GM19455 (cell line): ENCODE results near the gene EFNA4.

Source experiments
- ATAC-seq: cut with Tn5 transposase; IDR thresholded peaks from one replicate; pipeline ENCODE4 v1.9.1; 2021; ENCODE audit not compliant: unreplicated experiment

Gene EFNA4

DNA sequence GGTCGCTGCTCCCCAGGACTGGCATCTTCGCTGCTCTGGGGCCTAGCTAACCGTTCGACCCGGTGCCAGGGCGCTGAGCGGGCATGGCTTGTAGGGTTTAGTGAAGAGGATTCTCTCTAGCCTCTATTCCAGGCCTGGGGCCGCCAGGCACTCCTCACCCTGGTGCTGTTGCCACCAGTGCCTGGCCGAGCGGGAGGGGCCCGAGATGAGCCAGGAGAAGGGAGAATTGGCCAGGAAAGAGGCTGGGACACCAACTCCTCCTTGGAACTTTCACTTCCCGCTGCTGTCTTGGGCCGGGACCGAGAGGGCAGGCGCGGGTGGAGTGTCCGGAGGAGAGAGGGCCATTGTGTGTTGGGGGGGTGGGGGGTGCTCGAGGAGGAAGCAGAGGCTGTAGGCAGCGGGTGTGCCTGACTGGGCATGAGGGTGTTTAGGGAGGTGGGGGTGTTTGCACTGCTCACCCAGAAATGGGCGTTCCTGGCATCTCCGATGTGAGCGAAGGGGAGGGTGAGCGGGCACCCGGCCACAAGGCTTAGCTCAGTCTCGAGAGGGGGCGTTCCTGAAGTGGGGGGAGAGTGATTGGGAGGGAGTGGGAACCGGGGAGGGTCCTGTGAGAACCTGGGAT lies 11.7 kb upstream of the EFNA4 start:
- ATAC-seq = no peak

DNA sequence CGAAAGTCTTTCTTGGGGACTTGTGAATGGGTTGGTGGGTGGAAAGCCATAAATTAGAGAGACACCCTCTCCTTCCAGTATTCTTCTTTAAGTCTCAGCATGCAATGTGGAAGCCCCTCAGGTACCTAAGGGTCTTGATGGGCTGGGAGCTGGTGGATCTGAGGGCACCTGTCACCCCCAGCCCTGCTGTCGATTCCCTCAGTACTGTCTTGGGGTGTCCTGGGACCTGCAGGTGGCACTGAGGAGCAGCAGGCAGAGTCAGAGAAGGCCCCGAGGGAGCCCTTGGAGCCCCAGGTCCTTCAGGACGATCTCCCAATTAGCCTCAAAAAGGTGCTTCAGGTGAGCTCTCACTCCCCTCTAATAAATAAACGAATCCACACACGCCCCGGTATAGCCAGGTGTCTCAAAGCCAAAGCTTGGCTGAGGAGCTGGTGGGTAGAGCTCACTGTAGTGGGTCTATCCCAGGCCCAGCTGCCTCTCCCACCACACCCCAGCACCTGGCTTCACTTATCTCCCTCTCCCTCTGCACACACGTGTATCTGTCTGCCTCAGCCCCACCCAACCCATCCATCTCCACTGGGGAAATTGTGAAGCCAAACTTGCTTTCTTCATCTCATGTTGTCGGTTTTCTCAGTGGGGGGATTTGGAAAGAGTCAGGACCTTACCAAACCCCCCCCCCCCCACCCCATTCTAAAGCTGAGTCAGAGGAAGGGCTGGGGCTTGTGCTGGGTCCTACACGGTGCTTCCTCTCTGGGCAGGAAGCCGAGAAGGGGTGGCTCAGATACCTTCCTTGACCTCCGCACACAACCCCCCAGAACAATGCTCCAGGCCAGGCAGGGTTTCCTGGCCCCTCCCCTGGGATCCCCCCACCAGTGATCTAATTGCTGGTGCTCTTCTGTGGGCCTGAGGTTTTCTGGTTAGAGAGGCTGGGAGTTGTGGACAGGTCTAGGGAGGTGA lies 10.8 kb upstream of the EFNA4 start:
- no peak for ATAC-seq

DNA sequence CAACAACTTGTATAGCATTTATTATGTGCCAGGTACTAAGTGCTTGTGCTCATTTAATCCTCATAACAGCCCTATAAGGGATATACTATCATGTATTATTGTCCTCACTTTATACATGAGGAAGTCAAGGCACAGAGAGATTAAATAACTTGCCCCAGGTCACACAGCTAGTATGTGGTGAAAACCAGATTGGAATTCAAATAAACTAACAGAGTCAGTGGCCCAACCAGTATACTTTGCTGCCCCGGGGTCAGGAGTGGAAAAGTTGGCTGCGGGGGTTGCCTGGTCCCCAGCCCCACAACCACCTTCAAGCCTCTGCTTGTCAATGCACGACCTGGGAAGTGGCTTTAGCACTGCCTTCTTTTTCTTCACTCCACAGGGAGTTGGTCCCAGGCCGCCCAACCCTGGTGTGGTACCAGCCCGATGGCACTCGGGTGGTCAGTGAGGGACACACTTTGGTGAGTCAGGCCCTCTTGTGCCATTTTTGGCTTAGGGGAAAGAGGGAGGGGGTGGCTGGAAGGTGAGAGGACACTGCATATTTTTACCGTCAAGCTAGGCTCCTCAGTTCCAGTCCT lies 9.9 kb upstream of the EFNA4 start:
- ATAC-seq = no peak

DNA sequence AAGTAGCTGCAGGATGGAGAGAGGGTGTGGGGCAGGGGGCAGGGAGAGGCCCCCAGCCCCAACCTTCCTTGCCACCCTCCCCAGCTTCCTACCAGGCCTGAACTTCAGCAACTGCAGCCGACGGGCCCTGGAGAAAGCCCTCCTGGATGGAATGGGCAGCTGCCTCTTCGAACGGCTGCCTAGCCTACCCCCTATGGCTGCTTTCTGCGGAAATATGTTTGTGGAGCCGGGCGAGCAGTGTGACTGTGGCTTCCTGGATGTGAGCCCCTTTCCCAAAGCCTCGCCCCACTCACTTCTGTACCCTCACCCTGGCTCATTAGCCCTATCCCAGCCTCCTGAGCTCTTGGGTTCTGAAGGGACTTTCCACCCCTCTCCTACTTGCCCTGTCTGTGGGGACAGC lies 6.4 kb upstream of the EFNA4 start:
- ATAC-seq = no peak

DNA sequence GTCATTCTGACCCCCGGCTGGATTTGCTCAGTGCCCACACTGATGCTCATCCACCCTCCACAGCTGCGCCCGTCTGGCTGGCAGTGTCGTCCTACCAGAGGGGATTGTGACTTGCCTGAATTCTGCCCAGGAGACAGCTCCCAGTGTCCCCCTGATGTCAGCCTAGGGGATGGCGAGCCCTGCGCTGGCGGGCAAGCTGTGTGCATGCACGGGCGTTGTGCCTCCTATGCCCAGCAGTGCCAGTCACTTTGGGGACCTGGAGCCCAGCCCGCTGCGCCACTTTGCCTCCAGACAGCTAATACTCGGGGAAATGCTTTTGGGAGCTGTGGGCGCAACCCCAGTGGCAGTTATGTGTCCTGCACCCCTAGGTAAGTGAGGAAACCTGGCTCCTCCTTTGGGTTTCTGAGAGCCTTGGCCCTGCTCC lies 5.7 kb upstream of the EFNA4 start:
- no peak for ATAC-seq

DNA sequence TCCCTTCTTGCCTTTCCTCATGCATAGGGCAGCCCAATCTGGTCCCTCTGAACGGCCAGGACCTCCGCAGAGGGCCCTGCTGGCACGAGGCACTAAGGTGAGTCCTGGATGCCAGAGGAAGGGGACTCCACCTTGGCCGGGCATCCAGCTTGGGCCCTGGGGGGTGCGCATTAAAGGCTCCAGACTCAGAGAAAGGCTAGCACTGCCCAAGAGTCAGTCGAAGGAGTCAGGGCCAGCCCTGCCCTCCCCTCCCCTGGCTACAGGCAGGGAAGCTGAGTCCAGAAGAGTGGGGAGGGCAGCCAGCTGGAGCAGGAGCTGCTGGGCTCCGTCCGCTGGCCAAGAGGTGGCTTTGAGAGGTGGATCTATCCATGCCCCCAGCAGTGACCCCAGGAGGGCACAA lies 2.8 kb upstream of the EFNA4 start:
- ATAC-seq = no peak

DNA sequence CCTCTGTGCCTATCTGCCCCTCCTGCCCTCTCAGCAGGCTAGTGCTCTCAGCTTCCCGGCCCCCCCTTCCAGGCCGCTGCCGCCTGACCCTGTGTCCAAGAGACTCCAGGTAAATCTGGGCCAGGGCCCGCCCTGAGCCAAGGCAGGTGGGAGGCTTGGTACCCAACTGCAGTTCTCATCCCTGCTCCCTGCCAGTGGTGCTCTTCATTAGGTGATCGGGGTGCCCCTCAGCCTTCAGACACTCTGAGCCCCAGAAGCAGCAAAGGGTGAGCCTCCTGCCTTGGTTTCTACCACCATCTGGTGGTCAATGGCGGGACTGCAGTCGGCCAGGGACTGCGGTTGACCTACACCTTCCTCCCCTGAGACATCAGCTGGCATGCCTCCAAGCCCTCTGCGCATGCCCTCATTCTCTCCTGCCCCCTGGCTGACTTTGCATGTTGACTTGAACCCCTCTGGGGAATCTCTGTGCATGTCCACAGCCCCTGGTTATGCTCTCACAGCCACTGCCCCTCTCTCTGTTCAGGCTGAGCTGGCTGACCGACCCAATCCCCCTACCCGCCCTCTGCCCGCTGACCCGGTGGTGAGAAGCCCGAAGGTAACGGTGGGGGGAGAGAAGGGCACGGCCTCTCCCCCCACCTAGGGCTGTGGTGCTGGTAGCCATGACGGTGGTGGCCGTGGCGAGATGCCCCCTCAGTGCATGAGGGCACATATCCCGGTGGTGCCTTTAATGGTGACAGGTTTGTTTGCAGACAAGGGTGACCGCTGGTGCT lies 2.0 kb upstream of the EFNA4 start:
- no peak for ATAC-seq

DNA sequence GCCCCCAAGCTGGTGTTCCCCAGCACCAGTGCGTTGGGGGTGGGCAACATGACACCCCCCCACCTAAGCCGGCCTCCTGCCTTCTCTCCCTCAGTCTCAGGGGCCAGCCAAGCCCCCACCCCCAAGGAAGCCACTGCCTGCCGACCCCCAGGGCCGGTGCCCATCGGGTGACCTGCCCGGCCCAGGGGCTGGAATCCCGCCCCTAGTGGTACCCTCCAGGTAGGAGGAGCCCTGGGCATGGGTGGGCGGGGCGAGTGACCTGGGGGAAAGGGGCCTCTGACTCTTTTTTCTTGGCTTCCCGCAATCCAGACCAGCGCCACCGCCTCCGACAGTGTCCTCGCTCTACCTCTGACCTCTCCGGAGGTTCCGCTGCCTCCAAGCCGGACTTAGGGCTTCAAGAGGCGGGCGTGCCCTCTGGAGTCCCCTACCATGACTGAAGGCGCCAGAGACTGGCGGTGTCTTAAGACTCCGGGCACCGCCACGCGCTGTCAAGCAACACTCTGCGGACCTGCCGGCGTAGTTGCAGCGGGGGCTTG lies 1.3 kb upstream of the EFNA4 start:
- no peak for ATAC-seq

DNA sequence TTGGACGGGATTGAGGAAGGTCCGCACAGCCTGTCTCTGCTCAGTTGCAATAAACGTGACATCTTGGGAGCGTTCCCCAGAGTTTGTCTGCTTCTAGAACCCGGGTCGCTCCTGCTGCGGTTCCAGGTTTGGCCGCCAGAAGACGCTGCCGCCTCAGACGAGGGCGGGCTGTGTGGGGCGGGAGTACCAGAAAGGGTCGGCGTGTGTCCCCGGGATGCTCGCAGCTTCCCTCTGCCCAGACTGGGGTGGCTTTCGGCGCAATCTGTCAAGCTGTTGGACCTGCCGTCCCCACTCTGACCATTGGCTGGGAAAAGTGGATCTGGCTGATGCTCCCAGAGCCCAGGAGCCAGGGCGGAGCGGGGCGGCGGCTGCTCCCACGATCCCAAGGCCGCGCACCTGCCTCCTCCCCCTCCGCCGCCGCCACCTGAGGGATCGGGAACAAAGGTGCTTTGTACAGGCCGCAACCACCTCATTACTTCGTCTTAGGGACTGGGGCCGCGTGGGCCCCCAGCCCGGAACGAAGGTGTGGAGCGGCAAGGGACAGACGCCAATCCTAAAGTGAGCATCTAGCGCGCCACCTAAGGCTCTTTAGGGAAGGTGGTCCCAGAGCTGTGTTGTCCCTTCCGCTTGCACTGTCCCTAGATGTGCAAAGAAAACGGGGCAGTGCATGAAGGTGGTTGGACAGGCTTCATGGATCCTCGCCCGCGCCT lies 683 bp upstream of the EFNA4 start:
- no peak for ATAC-seq

DNA sequence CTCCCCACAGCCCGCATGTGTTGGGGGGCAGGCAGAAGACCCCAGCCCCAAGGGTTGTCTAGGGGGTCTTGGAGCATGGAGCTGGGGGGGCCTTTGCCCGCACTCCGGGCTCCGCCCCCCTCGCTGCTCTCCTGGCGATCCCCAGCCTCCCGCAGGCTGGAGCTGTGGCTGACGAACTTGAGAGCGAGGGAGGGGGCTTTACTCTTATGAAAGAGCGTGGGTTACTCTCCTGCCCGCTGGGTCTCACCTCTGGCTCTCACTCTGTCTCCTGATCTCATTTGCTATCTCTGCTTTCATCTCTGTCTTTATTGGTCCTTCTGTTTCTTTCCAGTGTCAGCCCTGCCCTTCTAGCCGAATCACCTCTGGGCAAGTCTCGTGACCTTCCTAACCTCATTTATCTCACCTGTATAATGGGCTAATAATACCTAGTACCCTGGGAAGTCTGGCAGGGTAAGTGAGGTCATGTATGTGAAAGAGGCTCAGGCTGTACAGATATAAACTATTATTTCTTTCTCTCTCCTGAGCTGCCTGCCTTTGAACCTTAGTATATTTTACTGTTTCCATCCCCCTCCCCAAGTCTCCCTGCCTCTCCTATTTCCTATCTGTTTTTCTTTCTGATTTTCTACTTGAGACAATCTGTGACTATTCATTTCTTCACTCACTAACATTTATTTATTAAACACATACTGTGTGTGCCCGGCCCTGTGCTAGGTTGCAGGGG lies 731 bp downstream of the EFNA4 start:
- no peak for ATAC-seq

DNA sequence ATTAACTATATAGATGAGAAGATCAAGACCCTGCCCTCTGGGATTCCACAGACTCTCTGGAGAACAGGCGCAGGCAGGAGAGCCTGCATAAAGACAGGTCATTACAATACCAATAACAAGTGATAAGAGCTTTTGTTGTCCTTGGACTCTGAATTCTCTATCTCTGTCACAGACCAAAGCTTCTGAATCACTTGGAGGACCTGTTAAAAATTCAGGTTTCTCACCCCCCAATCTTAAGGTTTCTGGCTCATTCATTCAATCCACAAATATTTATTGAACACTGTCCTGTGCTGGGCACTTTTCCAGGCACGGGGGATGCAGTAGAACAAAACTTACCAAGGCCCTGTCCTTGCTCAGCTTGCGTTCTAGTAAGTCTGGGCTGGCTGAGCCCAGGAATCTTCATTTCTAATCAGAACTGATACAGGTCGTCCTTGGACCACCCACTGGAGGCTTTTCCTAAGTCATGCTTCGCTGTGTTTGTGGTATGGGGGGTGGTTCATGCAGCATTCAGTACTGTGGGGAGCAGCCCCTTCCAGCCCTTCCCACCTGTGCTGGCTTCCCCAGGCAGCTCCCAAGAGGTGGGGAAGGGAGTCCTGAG lies 1.4 kb downstream of the EFNA4 start:
- ATAC-seq = no peak

DNA sequence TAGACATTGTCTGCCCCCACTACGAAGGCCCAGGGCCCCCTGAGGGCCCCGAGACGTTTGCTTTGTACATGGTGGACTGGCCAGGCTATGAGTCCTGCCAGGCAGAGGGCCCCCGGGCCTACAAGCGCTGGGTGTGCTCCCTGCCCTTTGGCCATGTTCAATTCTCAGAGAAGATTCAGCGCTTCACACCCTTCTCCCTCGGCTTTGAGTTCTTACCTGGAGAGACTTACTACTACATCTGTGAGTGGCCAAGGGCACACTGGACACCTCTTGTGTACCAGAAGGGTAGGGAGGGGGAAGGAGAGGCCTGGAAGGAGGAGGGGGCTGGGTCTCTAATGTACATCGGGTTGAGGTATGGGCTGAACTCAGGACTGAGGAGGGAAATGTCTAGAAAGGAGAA lies 3.2 kb downstream of the EFNA4 start:
- ATAC-seq = no peak

DNA sequence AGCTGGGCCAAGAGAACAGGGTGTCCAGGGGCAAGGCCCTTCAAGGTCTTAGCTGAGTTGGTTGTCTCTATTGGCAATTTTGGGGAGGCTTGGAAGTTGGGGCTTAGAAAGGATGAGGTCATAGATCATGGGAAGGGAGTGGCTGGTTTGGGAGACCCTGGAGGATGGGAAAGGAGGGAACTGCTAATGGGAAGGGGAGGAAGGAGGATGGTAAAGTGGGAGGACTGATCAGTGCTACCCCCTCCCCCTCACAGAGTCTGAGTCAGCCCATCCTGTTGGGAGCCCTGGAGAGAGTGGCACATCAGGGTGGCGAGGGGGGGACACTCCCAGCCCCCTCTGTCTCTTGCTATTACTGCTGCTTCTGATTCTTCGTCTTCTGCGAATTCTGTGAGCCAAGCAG lies 5.1 kb downstream of the EFNA4 start:
- ATAC-seq = no peak

DNA sequence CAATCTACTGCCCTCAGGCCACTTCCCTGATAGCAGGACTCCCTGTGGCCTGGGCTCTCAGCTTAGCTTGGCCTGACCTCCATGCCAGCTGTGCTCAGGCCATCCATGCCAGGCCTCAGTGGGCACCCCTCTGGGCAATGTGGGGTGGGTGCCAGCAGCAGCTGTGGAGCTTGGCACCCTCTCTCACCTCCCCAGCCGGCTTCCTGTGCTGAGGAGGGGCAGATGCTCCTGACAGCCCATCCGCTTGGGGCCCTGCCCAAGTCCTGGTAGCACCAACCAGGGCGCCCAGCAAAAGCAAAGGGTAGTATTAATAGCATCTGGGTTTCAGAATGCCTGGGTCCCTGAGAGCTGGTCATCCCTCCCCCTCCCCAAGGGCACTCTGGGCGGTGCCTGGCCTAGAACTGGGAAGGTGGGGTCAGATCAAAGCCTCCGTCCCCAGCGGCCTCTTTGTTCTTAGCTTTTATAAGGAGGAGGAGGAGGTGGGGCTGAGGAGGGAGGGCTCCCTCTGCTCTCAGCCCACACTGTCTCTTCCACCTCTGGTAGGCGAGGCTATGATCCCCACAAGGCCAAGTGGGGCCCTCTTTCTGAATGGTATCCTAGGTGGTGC lies 6.1 kb downstream of the EFNA4 start:
- ATAC-seq = no peak

DNA sequence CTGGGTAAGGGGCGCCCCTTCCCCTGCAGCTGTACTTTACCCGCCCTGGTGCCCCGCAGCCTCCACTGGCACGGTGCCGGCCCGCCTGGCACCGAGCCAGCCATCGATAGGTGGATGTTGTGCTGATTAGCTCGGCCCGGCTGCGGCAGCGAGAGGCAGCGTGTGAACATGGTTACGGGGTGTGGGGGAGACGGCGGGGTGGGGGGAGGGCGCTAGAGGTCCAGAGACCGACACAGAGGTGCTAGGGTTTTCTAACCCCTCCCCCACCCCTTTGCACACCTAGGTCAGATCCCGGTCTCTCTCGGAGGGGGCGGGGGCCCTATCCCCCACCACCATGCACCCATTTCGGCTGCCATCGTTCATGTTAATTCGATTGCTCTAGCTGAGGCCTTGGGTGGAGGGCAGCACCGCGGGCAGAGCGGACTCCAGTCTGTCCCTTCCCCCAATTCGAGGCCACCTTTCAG lies 6.7 kb downstream of the EFNA4 start:
- ATAC-seq = no peak

DNA sequence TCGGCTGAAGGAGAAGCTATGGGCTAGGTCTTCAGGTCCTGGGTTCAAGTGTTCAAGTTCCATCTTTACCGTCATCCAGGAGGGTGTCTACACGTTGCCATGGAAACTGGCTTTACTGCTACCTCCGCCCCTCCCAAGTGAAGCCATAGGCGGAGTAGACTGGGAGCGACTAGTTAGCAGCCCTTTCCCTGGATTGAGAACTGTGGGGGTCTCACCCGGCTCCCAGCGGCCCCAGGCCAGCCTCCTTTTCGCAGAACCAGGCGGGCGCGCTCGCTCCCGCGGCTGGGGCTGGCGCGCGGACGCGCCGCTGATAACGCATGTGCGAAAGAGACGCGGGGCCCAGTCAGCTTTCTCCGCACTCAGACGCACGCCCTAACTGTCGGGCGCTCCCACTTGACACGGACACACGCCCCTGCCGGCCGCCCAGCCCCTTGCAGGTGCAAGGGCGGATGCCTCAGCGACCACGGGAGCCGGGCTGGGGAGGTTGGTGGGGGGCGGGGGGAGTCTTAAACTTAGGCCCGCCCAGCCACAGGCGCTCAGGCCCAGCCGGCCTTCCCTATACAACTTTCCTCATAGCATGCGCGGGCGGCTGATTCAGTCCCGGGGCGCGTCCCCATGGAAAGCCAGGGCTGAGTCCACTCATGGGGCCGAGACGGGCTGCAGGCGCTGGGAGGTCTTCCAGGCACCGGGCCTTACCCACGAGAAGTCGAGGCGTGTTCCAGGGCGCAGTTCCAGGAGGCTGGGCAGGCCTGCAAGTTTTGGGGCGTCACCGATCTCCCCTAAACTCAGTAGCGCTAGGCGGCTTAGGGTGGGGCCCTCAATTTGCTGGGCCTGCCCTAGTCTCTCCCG lies 7.4 kb downstream of the EFNA4 start:
- no peak for ATAC-seq

DNA sequence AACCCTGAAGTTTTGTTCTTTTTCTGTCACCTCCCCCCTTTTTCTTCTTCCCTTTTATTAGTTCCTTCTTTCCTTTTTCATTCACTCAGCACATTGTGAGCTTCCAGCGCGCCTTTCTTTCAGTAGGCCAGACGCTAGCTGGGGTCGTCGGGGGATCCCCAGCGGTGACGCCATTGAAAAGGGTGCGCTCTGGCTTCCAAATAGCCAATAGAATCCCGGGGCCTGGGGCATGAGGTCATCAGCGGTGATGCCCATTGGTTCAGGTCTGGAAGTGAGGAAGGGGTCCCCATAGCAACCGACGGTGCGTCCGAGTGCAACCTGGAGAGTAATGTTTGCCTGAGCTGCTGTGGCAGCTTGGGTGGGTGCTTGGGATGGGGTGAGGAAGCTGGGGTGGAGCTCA lies 8.2 kb downstream of the EFNA4 start:
- ATAC-seq = no peak
